A549 (cell line): ENCODE measurements around the gene DHFR2.

Experiments
- EP300 ChIP-seq, 2 experiments: fragments of >200 bp; sonication (Bioruptor Twin); formaldehyde crosslinking; IDR thresholded peaks; 2 replicates in 1 of 2; 3 replicates in 1 of 2; pipeline ENCODE4 v1.6.1; 2016 to 2017
- TF ChIP-seq, protein P1 (sequence below): fragments of >200 bp; sonication (Bioruptor Twin); formaldehyde crosslinking; IDR thresholded peaks from 3 replicates; pipeline ENCODE4 v1.5.1; 2016
- TF ChIP-seq, protein P2 (sequence below): fragments of 450-650 bp; IDR thresholded peaks from 2 replicates; pipeline ENCODE4 v1.6.1; 2014; ENCODE audit warnings: antibody characterized with exemption

DNA sequence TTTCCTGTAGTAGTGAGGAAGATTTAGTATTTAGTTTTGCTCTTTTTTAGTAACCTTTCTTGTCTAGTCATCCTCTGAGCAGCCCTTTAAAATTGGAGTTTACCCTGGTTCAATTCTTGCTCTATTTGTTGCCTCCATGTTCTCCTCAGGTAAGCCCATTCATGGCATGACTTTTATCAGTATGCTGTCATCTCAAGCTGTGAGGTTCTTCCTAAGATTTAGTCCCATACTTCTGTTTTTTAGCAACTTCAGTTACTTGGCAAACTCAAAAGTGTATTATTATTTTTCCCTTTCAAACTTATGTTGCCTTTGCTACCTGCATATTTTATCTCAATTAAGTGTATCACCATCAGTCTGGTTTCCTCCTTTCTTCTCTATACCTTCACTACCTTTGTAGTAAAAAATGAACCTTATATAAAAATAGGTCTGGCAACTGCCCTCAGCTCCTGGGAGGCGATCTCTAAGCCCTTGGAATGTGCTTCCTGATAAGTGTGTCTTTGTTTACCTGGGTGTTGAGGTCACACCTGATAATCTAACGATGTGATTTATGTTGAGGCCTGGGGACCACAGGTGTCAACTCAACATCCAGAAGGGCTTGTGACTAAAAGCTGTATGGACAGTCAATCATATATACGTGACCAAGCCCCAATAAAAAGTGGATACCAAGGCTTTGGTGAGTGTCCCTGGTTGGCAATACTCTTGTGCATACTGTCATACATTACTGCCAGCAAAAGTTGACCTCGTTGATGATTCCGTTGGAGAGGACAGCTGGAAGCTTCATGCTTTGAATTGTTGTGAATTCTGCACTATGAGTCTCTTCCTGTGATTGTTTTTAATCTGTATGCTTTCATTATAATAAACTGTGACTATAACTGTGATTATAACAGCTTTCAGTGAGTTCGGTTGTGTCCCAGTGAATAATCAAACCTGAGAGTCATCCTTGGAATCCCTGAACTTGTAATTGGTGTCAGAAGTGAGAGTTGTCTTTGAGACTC, 4.1 kb upstream of the DHFR2 start:
- TF ChIP-seq, protein P1, sequence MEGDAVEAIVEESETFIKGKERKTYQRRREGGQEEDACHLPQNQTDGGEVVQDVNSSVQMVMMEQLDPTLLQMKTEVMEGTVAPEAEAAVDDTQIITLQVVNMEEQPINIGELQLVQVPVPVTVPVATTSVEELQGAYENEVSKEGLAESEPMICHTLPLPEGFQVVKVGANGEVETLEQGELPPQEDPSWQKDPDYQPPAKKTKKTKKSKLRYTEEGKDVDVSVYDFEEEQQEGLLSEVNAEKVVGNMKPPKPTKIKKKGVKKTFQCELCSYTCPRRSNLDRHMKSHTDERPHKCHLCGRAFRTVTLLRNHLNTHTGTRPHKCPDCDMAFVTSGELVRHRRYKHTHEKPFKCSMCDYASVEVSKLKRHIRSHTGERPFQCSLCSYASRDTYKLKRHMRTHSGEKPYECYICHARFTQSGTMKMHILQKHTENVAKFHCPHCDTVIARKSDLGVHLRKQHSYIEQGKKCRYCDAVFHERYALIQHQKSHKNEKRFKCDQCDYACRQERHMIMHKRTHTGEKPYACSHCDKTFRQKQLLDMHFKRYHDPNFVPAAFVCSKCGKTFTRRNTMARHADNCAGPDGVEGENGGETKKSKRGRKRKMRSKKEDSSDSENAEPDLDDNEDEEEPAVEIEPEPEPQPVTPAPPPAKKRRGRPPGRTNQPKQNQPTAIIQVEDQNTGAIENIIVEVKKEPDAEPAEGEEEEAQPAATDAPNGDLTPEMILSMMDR, result no peak
- TF ChIP-seq, protein P2, sequence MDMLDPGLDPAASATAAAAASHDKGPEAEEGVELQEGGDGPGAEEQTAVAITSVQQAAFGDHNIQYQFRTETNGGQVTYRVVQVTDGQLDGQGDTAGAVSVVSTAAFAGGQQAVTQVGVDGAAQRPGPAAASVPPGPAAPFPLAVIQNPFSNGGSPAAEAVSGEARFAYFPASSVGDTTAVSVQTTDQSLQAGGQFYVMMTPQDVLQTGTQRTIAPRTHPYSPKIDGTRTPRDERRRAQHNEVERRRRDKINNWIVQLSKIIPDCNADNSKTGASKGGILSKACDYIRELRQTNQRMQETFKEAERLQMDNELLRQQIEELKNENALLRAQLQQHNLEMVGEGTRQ, result no peak
- no peak for TF ChIP-seq EP300 (IDR thresholded peaks at IDR 0.05)
